Natural killer cell (primary cell): ENCODE results near the gene MYLIP. TPM values are rescaled to one million over a fixed set of nuclear protein-coding genes. Genes with fewer than 3 reads are reported as not detected.

ENCODE experiments used
- ATAC-seq, 3 donors: fragments of 150-1000 bp in 2 of 3; fragments of 200-7000 bp in 1 of 3; cut with Tn5 transposase; 1 replicate in 1 of 3; 2 replicates in 2 of 3; pipeline ENCODE4 v1.10.0; 2021; ENCODE audit warnings: mild to moderate bottlenecking in 2 of 3, moderate library complexity in 2 of 3
- DNase-seq, 2 donors: peaks; one replicate each; pipeline versions ENCODE4 v3.0.0 to v3.0.0-alpha.2; 2013 to 2021; ENCODE audit warnings: mixed read lengths in 1 of 2
- H3K27ac ChIP-seq: one replicate; pipeline ENCODE4 v1.5.1; 2013; ENCODE audit warnings: mild to moderate bottlenecking, low read length
- H3K27me3 ChIP-seq: one replicate; pipeline ENCODE4 v1.6.1; 2013; ENCODE audit warnings: low read length; ENCODE audit not compliant: control insufficient read depth, insufficient read depth
- H3K36me3 ChIP-seq: one replicate; pipeline ENCODE4 v1.6.1; 2013; ENCODE audit warnings: low read length; ENCODE audit not compliant: control insufficient read depth, insufficient read depth
- H3K4me1 ChIP-seq: one replicate; pipeline ENCODE4 v1.6.1; 2013; ENCODE audit warnings: low read length; ENCODE audit not compliant: control insufficient read depth, insufficient read depth
- H3K4me3 ChIP-seq: one replicate; pipeline ENCODE4 v1.5.1; 2013; ENCODE audit warnings: low read length
- H3K9me3 ChIP-seq: one replicate; pipeline ENCODE4 v1.6.1; 2013; ENCODE audit warnings: low read length; ENCODE audit not compliant: control insufficient read depth, insufficient read depth
- H3K27ac Mint-ChIP-seq, 2 donors: one replicate each; pipeline ENCODE4 v1.8.0; 2022; ENCODE audit warnings: mild to moderate bottlenecking in 2 of 2, mixed read lengths in 2 of 2, moderate library complexity in 1 of 2
- H3K27me3 Mint-ChIP-seq, 2 donors: one replicate each; pipeline ENCODE4 v1.8.0; 2022; ENCODE audit warnings: low read depth in 2 of 2, mixed read lengths in 2 of 2
- H3K36me3 Mint-ChIP-seq: one replicate; pipeline ENCODE4 v1.8.0; 2022; ENCODE audit warnings: mixed read lengths
- H3K4me1 Mint-ChIP-seq, 2 donors: one replicate each; pipeline ENCODE4 v1.8.0; 2022; ENCODE audit warnings: mixed read lengths in 2 of 2
- H3K4me3 Mint-ChIP-seq: one replicate; pipeline ENCODE4 v1.8.0; 2022; ENCODE audit warnings: mild to moderate bottlenecking, moderate library complexity, mixed read lengths
- H3K9me3 Mint-ChIP-seq, 2 donors: one replicate each; pipeline ENCODE4 v1.8.0; 2022; ENCODE audit warnings: mixed read lengths in 2 of 2
- CTCF ChIP-seq: fragments of 200-600 bp; IDR thresholded peaks from one replicate; pipeline ENCODE4 v1.8.0; 2022; ENCODE audit warnings: antibody characterized with exemption
- WGBS: methylation state at CpG from one replicate; pipeline ENCODE4 v1.1.7; 2013; ENCODE audit warnings: missing lambda C conversion rate; ENCODE audit not compliant: insufficient coverage; 5-methylcytosine and 5-hydroxymethylcytosine counted together
- intact Hi-C: fragments of 100-400 bp; cut with micrococcal nuclease; formaldehyde crosslinking; loops from one replicate; pipeline ENCODE4 v1.14.2; 2022
- total RNA-seq, 4 donors: library from RNA; stranded (reverse); fragments of 120-200 nt in 1 of 4; gene quantifications; one replicate each; pipeline versions ENCODE4 v1.2.3 to v1.2.4, GENCODE V29; 2013 to 2022

Gene MYLIP
- total RNA-seq, 3 donors from 2014 or later (not counting 1 experiment from before 2014, with no cell fraction given), result 127 to 207 (median 150) TPM

GRCh38 chr6:16137451-16137801 is 8.5 kb downstream of the MYLIP start:
- Histone ChIP-seq H3K4me3 (no peak overlapping the region), H3K4me1 (peaks cover 36% of the 10 kb centered on the region), H3K36me3 (peaks cover 33% of the 10 kb centered on the region), H3K9me3 (no peaks in the 10 kb centered on the region), H3K27me3 (no peaks in the 10 kb centered on the region), H3K27ac (peak overlapping the region; percentile 40)
- Mint-ChIP-seq H3K4me3 (peak overlapping the region; percentile 82), H3K27ac (peak overlapping the region; percentile 87 to 91), H3K9me3 (no peaks in the 10 kb centered on the region), H3K27me3 (no peaks in the 10 kb centered on the region), H3K36me3 (peaks cover 18% of the 10 kb centered on the region), H3K4me1 (peaks cover 96 to 97% of the 10 kb centered on the region in 2 donors)
- no peak for ATAC-seq
- intact Hi-C loops, result loop anchor here (10.0 kb wide), 2 partner anchors 513 to 627 kb away; partner anchors contain the start of gene ATXN1
- DNase-seq, result no peak
- TF ChIP-seq CTCF, result no peak

- no peaks in the 10 kb centered on the region for H3K27me3 ChIP-seq
- peaks cover 40% of the 10 kb centered on the region for H3K36me3 ChIP-seq
- WGBS, result 72% methylated on average over 1 of the region's 2 CpGs
- Mint-ChIP-seq H3K4me3 (peak overlapping the region; percentile 29), H3K9me3 (no peaks in the 10 kb centered on the region), H3K27me3 (no peaks in the 10 kb centered on the region), H3K4me1 (peaks cover 89 to 92% of the 10 kb centered on the region in 2 donors), H3K27ac (peak overlapping the region; percentile 87 to 91), H3K36me3 (peaks cover 30% of the 10 kb centered on the region)
- no peak for TF ChIP-seq CTCF
- peaks cover 28% of the 10 kb centered on the region for H3K4me1 ChIP-seq
- H3K4me3 ChIP-seq, result no peak overlapping the region
- intact Hi-C loops, result loop anchor here (10.0 kb wide), 2 partner anchors 515 to 625 kb away; partner anchors contain the start of gene ATXN1
- no peak for ATAC-seq
- H3K27ac ChIP-seq, result no peak overlapping the region
- DNase-seq, result no peak
- H3K9me3 ChIP-seq, result no peaks in the 10 kb centered on the region
These were observed 10.7 kb downstream of the MYLIP start for GRCh38 chr6:16139556-16139955.

GRCh38 chr6:16140607-16141006 is 11.7 kb downstream of the MYLIP start:
- no peak for TF ChIP-seq CTCF
- Histone ChIP-seq H3K4me3 (no peak overlapping the region), H3K36me3 (peaks cover 51% of the 10 kb centered on the region), H3K9me3 (no peaks in the 10 kb centered on the region), H3K27ac (no peak overlapping the region), H3K4me1 (peaks cover 30% of the 10 kb centered on the region), H3K27me3 (no peaks in the 10 kb centered on the region)
- 96% methylated on average over 7 of the region's 7 CpGs for WGBS
- Mint-ChIP-seq H3K36me3 (peaks cover 32% of the 10 kb centered on the region), H3K9me3 (no peaks in the 10 kb centered on the region), H3K27me3 (no peaks in the 10 kb centered on the region), H3K4me3 (no peak overlapping the region), H3K27ac (peak overlapping the region; percentile 70 to 91), H3K4me1 (peaks cover 81 to 84% of the 10 kb centered on the region in 2 donors)
- ATAC-seq (no peak), DNase-seq (no peak)
- intact Hi-C loops, result no loop called here

- TF ChIP-seq CTCF, result no peak
- Mint-ChIP-seq H3K27me3 (no peaks in the 10 kb centered on the region), H3K27ac (peak overlapping the region; percentile 16 to 56), H3K4me1 (peaks cover 74 to 84% of the 10 kb centered on the region in 2 donors), H3K4me3 (no peak overlapping the region), H3K9me3 (no peaks in the 10 kb centered on the region), H3K36me3 (peaks cover 32% of the 10 kb centered on the region)
- H3K27me3 ChIP-seq, result no peaks in the 10 kb centered on the region
- no peaks in the 10 kb centered on the region for H3K9me3 ChIP-seq
- intact Hi-C loops, result no loop called here
- DNase-seq (no peak), ATAC-seq (no peak)
- H3K4me3 ChIP-seq, result no peak overlapping the region
- peaks cover 32% of the 10 kb centered on the region for H3K4me1 ChIP-seq
- peaks cover 60% of the 10 kb centered on the region for H3K36me3 ChIP-seq
- no peak overlapping the region for H3K27ac ChIP-seq
These were observed 12.6 kb downstream of the MYLIP start for GRCh38 chr6:16141514-16141913.
